ENCODE data around the gene DNASE1L2. TPM values are rescaled to one million over a fixed set of nuclear protein-coding genes. Genes with fewer than 3 reads are reported as not detected.

DNASE1L2 gene
- total and polyA plus RNA-seq, 2 of the 8 experiments (the other 6 are each of a cell fraction or from before 2014, with no cell fraction given), result 0.35 to 0.97 TPM

DNA sequence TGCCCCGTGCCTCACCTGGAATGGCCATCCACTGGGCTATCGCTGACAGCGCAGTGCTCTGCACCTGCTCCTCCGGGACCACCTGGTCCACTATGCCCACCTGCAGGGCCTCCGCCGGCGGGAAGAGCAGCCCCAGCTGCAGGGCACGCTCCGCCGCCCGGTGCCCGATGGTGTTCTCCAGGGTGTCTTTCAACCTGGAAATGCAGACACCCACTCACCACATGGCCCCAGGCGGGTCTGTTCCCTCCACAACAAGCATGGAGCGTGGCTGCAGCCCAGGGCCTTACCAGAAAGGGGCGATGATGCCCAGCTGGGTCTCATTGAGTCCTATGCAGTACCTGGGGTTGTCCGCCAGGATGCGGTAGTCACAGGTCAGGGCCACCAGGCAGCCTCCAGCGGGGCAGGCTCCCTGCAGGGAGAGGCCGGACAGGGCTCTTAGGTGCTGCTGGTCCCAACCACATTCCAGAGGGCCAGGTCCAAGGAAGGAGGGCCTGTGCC is 6.8 kb downstream of the DNASE1L2 start:
- peak in 1 of 2 experiments; percentile 70 for DNase-seq (ENCODE audit: low read depth in 1 of 2, low spot score in 2 of 2)
- peaks cover 18 to 41% (median 32%) of the 10 kb centered on the region in 4 experiments for H3K36me3 ChIP-seq (ENCODE audit: control insufficient read depth in 2 of 4, insufficient read depth in 4 of 4, low read length in 3 of 4)
- H3K14ac ChIP-seq (ENCODE audit: insufficient read length), result no peak overlapping the region
- no peak overlapping the region for H3K18ac ChIP-seq (ENCODE audit: extremely low read depth, low read length)
- no peak overlapping the region for H3K4me3 ChIP-seq (ENCODE audit: extremely low read depth in 1 of 4, insufficient read depth in 2 of 4, low read depth in 3 of 4, low read length in 4 of 4)
- no peak overlapping the region for H3K56ac ChIP-seq (replicated peaks; ENCODE audit: insufficient read length, low read depth, low read length)
- no peak overlapping the region for H2BK12ac ChIP-seq (ENCODE audit: low read depth, low read length)
- H4K8ac ChIP-seq (ENCODE audit: extremely low read depth, insufficient read depth, low read length), result no peak overlapping the region
- H3K4me1 ChIP-seq (replicated peaks in 1 of 4; ENCODE audit: control insufficient read depth in 3 of 4, insufficient read depth in 4 of 4, low read length in 3 of 4), result peaks cover 0 to 6% (median 2%) of the 10 kb centered on the region in 4 experiments; a peak in 3 of 7 replicates
- H3K4me2 ChIP-seq (ENCODE audit: insufficient read depth in 1 of 2, low read depth in 2 of 2, low read length in 2 of 2), result no peak overlapping the region
- no peak overlapping the region for H2BK15ac ChIP-seq (ENCODE audit: low read length)
- no peaks in the 10 kb centered on the region for H3K79me2 ChIP-seq (ENCODE audit: control insufficient read depth in 1 of 2, insufficient read depth in 2 of 2, low read length in 2 of 2)
- H3K23ac ChIP-seq (ENCODE audit: insufficient read length), result no peak overlapping the region
- peaks cover 0 to 2% (median 1%) of the 10 kb centered on the region in 4 experiments; a peak in 2 of 7 replicates for H3K27me3 ChIP-seq (replicated peaks in 1 of 4; ENCODE audit: control insufficient read depth in 3 of 4, extremely low read depth in 1 of 4, insufficient read depth in 3 of 4, low read length in 3 of 4)
- FAIRE-seq, result no peak
- no peak overlapping the region for H2BK20ac ChIP-seq (ENCODE audit: low read length)
- no peak overlapping the region for H2AK5ac ChIP-seq (ENCODE audit: low read depth, low read length)
- H3K9ac ChIP-seq (replicated peaks in 1 of 4; ENCODE audit: extremely low read depth in 1 of 4, low read depth in 3 of 4, low read length in 3 of 4), result no peak overlapping the region
- TF ChIP-seq RAD21 (IDR thresholded peaks at IDR 0.05 in 1 of 2, conservative IDR thresholded peaks at IDR 0.05 in 1 of 2; ENCODE audit: low read depth in 2 of 2, low read length in 2 of 2), result peak; percentile 27 to 44; a peak in 3 of 4 replicates
- TF ChIP-seq, protein P1, sequence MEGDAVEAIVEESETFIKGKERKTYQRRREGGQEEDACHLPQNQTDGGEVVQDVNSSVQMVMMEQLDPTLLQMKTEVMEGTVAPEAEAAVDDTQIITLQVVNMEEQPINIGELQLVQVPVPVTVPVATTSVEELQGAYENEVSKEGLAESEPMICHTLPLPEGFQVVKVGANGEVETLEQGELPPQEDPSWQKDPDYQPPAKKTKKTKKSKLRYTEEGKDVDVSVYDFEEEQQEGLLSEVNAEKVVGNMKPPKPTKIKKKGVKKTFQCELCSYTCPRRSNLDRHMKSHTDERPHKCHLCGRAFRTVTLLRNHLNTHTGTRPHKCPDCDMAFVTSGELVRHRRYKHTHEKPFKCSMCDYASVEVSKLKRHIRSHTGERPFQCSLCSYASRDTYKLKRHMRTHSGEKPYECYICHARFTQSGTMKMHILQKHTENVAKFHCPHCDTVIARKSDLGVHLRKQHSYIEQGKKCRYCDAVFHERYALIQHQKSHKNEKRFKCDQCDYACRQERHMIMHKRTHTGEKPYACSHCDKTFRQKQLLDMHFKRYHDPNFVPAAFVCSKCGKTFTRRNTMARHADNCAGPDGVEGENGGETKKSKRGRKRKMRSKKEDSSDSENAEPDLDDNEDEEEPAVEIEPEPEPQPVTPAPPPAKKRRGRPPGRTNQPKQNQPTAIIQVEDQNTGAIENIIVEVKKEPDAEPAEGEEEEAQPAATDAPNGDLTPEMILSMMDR (IDR thresholded peaks at IDR 0.05; ENCODE audit: control extremely low read depth in 1 of 3, insufficient read depth in 1 of 3, low read depth in 1 of 3, low read length in 3 of 3), result peak; percentile 62 to 84 (median 64)
- TF ChIP-seq EZH2 (IDR thresholded peaks at IDR 0.05; ENCODE audit: low read depth, low read length, severe bottlenecking), result no peak
- peaks cover 4 to 20% of the 10 kb centered on the region in 2 experiments for H4K20me1 ChIP-seq (replicated peaks in 1 of 2; ENCODE audit: control insufficient read depth in 1 of 2, insufficient read depth in 2 of 2, low read length in 2 of 2)
- no peaks in the 10 kb centered on the region for H3K9me3 ChIP-seq (ENCODE audit: insufficient read depth in 2 of 2, low read depth in 1 of 2, low read length in 1 of 2)
- peaks cover 2% of the 10 kb centered on the region; the same call in 1 of the 2 replicates for H3K23me2 ChIP-seq (ENCODE audit: low read depth, low read length)
- ChIA-PET POLR2A (ENCODE audit: partially characterized antibody) (interaction anchor here (0.6 to 8.6 kb wide), 5 partner anchors 10 to 160 kb away, joined by 3 to 181 read pairs (median 3); partner anchors contain the start of genes ECI1 and TRAF7), CTCF (ENCODE audit: partially characterized antibody) (interaction anchor here (1.8 kb wide), 1 partner anchor 10 kb away, joined by 10 read pairs; no protein-coding TSS in a partner anchor)
- H4K5ac ChIP-seq (ENCODE audit: insufficient read length, low read depth, low read length), result no peak overlapping the region
- 95% methylated on average over 19 of the region's 19 CpGs; no CpG with 5 or more reads in 1 of the 2 experiments for WGBS, 2 experiments (ENCODE audit: extremely low coverage in 1 of 2, insufficient coverage in 1 of 2, insufficient read length in 1 of 2, insufficient replicate concordance in 2 of 2, low coverage in 1 of 2, low lambda C conversion rate in 2 of 2, missing lambda C conversion rate in 1 of 2)
- no peak overlapping the region for H2BK120ac ChIP-seq (replicated peaks; ENCODE audit: low read depth, low read length)
- no peak overlapping the region for H2BK5ac ChIP-seq (ENCODE audit: low read depth, low read length)
- no peak overlapping the region for H2AFZ ChIP-seq (ENCODE audit: low read length)
- H4K91ac ChIP-seq (replicated peaks; ENCODE audit: insufficient read length, low read length), result no peak overlapping the region
- H3K79me1 ChIP-seq (ENCODE audit: low read depth, low read length), result no peaks in the 10 kb centered on the region; the same call in 1 of the 2 replicates
- H3K4ac ChIP-seq (replicated peaks; ENCODE audit: insufficient read length, low read depth, low read length), result no peak overlapping the region
- H3K27ac ChIP-seq (ENCODE audit: low read depth, low read length), result no peak overlapping the region

All from H1 (cell line).